GM19372 (cell line): ENCODE data around the gene MYOG.

Experiments
- ATAC-seq: cut with Tn5 transposase; IDR thresholded peaks from one replicate; pipeline ENCODE4 v1.9.1; 2021; ENCODE audit warnings: mild to moderate bottlenecking, low read depth, moderate library complexity; ENCODE audit not compliant: unreplicated experiment

Gene MYOG

DNA sequence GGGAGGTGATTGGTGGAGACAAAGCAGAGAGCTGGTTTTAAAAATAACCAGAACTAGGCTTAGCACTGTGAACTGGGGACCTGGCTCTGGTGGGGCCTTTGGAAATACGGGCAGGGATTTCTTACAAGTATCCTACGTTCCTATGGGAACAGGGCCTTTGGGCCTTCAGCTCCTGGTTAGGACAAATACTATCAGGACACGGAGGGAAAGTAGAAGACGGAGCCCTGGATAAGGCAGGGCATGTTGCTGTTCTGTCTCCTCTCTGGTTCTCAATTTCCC is 5.3 kb upstream of the MYOG start:
- no peak for ATAC-seq

DNA sequence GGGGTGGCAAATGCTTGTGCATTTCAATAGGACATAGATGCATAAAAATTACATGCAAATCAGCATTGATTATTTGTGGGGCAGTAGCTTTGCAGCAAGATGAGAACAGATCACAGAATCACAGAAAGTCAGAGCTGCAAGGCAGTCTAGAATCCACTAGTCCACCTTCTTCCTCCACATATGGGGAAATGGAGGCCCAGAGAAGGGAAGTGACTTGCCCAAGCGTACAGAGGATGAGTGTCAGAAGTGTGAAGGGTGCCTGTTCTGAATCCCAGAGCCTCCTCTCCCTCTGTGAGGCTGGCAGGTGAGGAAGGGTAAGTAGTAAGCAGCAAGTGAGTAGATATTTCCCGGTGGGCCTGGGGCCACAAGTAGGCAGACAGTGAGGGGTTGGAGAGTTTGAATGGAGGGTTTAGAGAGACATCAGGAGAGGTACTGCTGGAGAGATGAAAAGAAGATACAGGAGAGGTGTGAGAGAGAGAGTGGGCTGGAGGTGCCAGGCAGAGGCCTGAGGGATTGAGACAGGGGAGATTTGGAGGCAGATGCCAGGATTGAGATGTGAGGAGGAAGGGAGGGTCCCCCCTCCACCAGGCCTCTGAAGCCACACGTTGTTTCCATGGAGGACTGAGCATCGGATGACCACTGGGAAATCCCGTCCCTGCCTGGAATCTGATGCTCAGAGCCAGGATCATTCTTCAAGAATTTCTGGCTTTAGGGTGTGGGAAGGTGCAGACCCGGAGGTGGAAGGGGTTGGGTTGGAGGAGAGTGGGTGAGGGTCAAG is 4.8 kb upstream of the MYOG start:
- no peak for ATAC-seq

DNA sequence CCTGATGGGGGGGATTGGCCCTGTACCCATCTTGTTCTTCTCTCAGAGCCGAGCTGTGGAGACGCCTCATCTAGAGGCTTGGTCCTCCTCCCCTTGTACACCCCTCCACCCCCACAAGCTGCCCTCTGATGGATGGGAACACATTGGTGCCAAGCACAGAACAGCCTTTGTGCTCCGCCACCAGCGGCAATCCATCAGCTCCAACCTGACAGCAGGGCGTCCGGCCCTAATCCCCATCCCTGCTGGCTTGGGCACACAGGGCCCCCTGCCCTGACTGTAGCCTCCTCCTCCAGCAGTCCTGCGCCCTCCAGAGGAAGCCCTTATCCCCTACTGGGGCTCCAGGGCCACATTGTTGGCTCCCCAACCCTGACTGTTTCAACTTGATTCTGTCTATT is 3.8 kb upstream of the MYOG start:
- ATAC-seq, result no peak

DNA sequence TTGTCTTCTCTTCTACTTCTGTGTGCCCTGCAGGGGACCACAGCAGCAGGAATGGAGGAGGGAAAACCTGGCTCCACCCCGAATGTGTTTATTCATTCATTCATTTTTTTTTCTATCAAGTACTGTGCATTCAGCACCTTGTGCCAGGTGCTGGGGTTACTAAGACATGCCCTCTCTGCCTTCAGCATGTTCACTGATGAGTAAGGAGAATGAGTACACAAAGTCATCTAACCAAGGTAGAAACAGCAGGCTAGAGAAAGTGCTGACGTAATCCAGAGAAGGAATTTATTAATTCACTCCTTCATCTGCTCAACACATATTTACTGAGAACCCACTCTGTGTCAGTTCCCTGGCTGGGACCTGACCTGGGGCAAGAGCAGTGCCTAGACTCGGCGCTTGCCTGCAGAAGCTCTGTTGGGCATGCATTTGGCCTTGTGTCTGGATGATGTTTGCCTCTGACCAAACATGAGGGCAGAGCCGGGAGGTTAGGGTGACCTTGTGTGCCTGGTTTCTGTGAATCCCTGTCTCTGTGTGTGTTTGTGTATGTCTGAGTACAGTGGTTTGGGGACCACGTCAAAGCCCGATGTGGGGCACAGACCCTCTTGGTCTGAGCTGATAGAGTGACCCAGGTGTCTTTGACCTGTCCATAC is 3.3 kb upstream of the MYOG start:
- ATAC-seq, result no peak

DNA sequence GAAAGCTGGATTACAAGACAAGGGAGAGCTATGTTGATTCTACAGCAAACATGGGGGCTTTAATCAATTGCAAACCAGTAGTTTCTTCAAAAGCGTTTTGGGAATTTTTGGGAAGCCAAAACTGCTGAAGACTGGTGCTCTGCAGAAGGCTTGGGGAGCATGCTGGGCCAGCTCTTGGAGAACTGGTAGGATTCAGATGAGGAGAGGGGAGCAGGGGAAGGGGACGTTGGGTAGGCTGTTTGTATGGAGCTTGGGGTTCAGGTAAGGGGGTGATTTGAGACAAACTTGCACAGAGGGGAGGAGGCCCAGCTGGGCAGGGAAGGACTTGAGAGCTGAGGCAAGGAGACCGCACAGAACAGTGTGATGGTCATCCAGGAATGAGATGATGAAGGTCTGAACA is 2.6 kb upstream of the MYOG start:
- ATAC-seq, result no peak

DNA sequence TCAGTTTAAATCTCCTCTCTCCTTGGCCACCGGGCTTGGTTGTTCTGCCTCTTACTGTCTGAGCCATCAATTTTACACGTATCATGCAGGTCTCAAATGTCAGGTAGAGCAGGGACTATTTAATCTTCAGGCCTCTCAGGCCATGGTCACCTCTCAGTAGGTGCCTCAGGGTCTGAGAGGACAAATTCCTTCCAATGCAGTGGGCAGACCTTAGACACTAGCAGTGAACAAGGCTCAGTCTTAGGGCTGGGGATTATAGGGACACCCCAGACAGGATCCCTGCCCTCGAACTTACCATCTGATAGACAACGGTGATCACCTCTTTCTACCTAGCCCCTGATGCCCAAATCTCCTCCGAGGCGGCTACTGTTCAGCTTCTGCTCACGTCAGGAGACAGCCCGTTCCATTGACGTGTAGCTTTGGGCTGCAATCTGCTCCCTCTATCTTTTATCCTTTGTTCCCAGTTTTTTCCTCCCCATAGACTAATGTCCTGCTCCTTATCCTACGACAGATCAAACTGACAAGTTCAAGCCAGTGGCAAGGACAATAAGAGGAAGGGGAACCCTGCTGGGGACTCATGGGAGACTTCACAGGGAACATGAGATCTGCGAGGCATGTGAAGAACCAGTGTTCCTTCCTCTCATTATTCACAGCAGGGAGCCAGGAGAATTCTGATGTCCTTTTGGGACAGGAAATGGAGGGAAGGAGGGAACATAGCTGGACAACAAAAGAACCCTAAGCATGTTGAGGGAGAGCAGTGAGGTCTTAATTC is 1.4 kb upstream of the MYOG start:
- ATAC-seq, result no peak

DNA sequence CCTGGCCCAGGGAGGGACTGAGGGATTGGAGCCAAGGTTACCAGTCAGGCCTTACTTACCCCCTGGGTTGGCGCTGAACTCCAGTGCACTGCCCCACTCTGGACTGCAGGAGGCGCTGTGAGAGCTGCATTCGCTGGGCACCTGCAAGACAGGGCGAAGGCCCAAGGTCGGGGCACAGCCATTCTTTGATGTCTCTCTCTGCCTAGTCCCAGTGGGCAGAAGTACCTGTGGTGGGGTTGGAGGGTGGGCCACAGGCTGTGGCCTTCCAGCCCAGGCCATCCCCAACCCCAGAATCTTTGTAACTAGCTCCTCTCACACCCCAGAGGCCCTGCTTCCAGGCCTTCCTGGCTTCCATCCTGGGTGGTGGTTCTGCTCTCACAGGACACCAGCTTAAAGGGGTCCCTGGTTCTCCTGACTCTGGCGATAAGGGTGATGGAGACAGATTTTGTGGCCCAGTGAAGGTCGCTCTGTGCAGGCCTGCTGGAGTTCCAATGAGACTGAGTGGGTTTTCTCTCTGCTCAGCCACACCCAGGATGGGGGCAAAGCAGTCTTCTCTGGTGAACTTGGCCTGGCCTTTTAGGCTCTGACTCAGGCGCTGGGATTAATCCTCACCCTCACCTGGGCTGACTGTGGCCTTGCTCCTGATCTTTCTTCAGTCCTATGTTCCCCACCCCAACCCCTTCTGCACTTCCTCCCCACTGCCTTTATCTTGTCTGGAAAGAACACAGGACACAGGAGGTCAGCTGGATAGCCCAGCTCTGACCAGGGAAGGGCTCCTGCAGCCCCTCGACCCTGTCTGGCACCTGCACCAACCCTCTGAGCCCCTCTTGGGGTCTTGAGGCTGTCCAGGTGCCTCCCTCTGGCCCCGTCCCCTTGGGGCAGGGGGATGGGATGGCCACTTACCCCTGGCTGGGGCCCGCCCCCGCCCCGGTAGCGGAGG is 954 bp downstream of the MYOG start:
- ATAC-seq, result no peak

DNA sequence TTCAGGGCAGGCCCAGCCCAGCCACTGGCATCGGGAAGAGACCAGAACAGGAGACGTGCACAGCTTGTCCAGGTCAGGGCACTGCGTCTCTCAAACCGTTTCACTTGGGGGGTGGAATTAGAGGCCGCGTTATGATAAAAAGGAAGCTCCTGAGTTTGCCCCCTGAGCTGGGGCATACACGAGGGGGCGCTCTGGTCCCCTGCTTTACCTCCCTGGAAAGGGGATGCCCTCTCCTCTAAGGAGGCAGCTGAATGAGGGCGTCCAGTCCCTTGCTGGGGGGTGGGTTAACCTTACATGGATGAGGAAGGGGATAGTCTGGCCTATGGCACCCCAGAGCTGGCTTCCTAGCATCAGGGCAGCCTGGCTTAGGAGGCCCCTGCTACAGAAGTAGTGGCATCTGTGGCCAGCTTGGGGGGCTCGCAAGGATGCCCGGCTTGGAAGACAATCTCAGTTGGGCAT is 2.3 kb downstream of the MYOG start:
- no peak for ATAC-seq

DNA sequence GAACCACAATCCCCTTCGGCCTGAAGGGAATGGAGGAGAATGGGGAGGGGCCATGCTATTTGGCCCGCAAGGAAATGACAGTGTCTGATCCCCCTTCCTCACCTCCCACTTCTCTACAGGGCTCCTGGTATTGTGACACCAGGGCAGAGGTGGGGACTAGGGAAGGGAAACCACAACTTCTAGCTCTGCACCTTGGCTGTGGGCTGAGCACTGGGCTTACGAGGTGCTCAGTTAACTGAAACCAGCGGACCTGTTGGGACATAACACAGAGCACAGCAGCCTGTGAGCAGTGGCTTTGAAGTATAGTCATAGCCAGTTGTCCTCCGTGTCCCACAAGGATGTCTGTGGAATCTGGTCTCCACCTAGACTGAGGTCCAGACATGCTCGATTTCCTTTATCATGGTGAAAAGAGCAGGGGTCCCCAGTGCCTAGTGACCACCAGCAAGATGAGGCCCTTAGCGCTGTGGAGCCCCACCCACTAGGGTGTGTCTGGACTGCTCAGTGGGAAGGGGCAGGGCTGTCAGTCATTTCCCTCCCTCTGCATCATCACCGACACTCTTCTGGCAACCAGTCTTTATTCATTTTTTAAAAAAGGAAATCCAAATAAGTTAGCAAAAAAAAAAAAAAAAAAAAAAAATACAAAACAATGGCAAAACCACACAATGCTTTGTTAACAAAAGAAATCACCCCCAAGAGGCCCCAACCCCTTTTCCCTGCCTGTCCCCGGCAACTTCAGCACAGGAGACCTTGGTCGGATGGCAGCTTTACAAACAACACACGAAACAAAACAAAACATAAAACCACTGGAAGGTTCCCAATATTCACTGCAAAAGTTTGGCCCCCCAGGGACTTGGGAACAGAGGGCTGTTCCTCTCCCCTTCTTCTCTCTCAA is 3.0 kb downstream of the MYOG start:
- no peak for ATAC-seq

DNA sequence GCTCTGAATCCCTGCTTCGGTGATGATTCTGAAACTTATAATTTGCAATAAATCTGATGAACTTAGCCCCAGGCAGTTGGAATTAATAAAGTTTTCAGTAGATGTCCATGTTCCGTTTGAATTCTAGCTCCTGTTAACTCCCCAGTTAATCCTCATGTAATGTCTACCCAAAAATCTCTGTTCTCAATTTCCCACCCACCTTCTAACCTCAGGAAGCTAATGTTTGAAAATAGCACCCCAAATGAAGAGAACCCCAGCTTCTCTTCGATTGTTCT is 3.6 kb downstream of the MYOG start:
- no peak for ATAC-seq

DNA sequence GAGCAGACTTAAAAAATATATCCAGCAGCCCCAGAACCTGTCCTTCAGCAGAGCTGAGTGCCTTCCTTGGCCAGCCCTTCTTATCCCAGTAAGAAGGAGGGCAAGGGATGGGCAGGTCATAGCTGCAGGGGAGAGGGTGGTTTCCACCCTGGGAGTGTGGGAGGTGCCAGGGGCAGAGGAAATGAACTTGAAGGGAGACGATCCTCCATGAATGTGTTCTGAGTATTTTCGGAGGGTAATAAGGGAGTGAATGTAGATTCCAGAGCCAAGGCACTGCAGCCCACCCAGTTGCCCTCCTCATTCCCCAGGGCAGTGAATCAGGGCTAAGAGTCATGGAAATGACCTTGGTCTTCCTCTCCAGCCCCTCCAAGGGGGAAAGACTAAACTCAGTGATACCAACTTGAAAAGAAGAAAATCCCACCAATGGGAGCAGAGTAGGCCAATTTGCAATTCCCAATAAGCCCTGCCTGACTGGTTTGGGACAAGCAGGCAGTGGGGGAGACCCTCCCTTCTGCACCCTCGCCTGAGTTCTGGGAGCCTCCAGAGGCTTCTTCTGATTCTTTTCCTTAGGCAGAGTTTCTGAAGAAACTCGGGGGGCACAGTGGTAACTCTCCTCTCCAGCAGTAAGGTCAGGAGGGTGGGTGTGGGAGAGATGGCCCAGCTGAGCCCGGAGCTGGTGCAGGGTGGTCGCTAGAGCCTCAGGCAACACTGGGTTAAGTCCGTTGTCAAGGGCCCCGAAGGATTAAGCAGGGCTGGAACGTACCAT is 4.2 kb downstream of the MYOG start:
- ATAC-seq, result no peak

DNA sequence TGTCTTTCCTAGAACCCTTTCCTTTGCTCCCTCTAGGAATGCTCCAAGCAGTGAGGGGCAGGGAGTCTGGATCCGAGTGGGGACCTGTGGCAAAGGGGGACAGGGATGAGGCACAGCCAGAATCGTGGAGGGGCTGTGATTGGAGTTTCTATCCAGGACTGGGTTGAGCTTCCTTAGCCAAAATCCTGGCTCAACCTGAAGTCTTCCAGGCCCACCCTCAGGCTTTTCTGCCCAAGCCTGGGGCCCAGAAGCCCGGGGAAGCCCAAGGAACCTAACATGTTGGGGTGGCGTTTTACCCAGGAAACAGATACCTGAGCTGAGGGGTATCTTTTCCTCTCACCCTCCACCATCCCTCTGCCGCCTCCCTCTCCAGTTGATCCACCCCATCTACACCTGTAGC is 5.4 kb downstream of the MYOG start:
- no peak for ATAC-seq

DNA sequence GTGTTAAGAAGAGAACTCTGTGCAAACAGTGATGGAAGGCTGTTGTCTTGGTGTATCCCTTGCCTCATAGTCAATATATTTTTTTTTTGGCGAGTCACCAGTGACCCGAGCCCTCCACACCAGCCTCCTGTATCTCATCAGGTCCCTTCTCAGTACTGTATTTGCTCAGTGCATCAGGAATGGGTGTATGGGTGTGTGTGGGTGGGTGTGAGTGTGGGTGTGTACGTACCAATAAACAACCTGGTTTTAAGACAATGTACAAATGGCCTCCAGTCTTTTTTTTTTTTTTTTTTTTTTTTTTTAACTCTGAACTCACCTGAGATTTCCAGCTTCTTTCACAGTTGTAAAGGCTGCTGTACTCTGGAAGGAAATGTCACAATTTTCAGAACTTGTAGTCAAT is 7.3 kb downstream of the MYOG start:
- no peak for ATAC-seq

DNA sequence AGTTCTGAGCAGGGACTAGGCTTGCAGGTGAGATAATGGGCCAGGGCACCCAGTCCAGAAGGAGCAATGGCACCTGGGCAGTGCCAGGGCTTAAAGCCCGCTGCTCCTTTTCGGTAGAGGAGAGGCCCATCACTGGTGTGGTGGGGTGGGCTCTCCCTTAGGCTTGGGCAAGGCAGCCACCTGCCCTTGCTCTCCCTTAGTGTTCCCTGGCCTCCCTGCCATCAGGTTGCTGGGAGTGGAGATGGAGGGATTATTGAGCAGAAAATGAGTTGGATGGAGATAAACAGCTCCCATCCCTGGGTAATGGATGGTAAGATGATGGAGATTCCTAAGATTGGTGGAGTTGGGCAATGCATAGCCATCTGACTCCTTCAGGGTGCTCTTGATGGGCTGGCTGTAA is 7.9 kb downstream of the MYOG start:
- ATAC-seq, result no peak

DNA sequence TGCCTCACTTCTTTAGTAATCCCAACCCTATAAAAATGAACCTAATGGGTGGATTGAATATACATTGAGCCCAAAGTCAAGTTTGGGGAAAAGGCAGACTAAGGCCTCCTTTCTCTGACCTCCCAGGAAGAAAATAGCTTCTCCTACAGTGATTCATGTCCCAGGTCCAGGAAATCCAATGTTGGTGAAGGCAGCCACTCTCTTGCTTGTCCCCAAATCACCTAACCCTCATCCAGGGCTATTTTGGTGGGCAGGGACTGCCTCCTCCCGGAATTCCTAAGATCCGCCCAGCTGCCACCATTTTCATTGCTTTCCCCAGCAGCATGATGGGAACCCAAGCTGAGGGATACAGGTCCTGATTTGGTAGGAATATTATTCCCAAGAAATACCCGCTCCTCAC is 8.4 kb downstream of the MYOG start:
- ATAC-seq, result no peak

DNA sequence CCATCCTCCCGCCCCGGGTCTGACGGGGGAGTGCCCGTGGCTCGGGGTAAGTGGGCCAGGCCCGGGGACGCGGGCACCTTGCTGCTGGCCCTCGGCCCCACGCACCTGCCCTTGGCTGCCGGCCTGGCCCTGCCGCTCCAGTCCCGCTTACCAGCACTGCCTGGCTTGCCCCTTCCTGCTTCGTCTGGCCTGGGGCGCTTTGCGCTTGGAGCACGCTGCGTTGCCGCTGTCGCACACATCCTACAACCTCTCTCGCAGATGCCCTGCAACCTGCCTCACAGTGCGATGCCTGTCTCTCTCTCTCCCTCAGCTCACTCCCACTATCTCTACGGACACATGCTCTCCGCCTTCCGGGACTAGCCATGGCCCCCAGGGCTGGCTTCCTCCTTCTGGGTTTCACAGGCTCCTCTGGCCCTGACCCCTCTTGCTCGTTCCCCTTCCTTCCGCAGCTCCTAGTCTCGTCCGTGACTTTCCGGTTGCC is 9.7 kb downstream of the MYOG start:
- ATAC-seq, result no peak

DNA sequence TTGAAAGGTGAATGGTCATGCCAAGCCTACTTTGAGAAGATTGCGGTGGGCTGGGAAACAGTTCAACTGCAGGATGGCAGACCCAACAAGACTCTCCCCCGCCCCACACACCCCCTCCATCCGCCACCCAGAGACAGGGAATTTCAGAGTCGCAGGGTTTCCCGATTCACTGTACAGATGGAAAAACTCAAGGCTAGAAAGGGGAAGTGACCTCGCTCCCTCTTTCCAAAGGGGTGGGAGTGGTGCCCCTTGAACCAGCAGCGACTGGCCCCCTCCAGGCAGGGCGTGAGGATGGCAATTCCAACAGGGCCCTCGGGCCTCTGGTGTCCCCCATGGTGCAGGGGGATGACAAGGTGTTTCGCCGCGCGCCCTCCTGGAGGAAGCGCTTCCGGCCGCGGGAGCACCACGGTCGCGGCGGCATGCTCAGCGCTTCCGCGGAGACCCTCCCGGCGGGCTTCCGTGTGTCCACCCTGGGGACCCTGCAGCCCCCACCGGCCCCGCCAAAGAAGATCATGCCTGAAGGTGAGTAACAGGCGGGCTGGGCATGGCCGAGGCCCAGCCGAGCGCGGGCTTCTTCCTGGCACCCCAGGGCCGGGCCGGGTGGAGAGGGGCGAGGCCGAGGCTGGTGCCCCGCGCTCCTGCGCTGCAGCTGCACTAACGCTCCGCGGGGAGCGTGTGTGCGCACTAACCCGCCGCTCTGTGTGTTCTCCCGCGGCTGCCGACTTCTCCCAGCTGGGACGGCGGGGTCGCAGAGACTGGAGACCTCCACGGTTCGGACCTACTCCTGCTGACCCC is 10.4 kb downstream of the MYOG start:
- ATAC-seq, result no peak

DNA sequence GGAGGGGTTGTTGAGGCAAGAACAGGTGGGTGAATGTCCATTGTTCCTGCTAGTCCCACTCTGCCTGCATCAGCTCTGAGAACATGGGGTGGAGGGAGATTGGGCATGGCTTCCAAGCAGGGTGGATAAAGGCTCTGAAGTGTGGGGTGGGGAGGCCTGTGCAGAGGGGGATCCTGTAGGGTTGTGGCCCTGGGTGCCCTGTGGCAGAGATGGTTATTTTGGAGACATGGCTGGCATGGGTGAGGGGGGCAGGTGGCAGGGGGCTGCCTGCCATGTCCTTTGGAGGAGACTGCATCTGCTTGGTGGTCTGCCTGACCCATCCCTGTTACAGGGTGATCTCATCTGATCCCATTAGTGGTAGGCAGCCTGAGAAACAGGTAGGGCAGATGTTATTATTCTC is 11.2 kb downstream of the MYOG start:
- no peak for ATAC-seq
